ENCODE measurements around the gene ATP11A. TPM values are rescaled to one million over a fixed set of nuclear protein-coding genes. Genes with fewer than 3 reads are reported as not detected.

The ATP11A gene
- total RNA-seq, 1 experiment from 2014 or later, result 9.4 TPM

- Histone ChIP-seq H3K36me3 (ENCODE audit: insufficient read depth, low read length, poor library complexity, severe bottlenecking) (no peaks in the 10 kb centered on the region), H3K4me1 (ENCODE audit: insufficient read depth, low read length, poor library complexity, severe bottlenecking) (no peaks in the 10 kb centered on the region), H3K4me3 (ENCODE audit: low read depth, low read length, poor library complexity, severe bottlenecking) (no peak overlapping the region), H3K9me3 (ENCODE audit: low read depth, low read length, poor library complexity, severe bottlenecking) (peaks cover 7% of the 10 kb centered on the region), H3K27me3 (replicated peaks; ENCODE audit: insufficient read depth, low read depth, low read length, poor library complexity) (peaks cover 21% of the 10 kb centered on the region), H3K27ac (ENCODE audit: low read depth, low read length, poor library complexity, severe bottlenecking) (no peak overlapping the region)
- TF ChIP-seq, protein P1, sequence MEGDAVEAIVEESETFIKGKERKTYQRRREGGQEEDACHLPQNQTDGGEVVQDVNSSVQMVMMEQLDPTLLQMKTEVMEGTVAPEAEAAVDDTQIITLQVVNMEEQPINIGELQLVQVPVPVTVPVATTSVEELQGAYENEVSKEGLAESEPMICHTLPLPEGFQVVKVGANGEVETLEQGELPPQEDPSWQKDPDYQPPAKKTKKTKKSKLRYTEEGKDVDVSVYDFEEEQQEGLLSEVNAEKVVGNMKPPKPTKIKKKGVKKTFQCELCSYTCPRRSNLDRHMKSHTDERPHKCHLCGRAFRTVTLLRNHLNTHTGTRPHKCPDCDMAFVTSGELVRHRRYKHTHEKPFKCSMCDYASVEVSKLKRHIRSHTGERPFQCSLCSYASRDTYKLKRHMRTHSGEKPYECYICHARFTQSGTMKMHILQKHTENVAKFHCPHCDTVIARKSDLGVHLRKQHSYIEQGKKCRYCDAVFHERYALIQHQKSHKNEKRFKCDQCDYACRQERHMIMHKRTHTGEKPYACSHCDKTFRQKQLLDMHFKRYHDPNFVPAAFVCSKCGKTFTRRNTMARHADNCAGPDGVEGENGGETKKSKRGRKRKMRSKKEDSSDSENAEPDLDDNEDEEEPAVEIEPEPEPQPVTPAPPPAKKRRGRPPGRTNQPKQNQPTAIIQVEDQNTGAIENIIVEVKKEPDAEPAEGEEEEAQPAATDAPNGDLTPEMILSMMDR (conservative IDR thresholded peaks at IDR 0.05; ENCODE audit: low read depth, low read length), result no peak
- TF ChIP-seq EZH2 (IDR thresholded peaks at IDR 0.05; ENCODE audit: borderline replicate concordance, low read depth, low read length, poor library complexity, severe bottlenecking), result no peak
- intact Hi-C loops (cut with micrococcal nuclease; ENCODE audit: unreplicated experiment), result no loop called here
- ChIA-PET POLR2A (ENCODE audit: low non-redundant PET) (no interaction called here), CTCF (no interaction called here)
- DNase-seq (ENCODE audit: low spot score), result no peak
- no TSS peak for BruUV-seq (replicated peaks)
Measured at GRCh38 chr13:112905086-112905485, 215.2 kb downstream of the ATP11A start.

GRCh38 chr13:112905619-112905989 is 215.8 kb downstream of the ATP11A start:
- Histone ChIP-seq H3K4me1 (ENCODE audit: insufficient read depth, low read length, poor library complexity, severe bottlenecking) (no peaks in the 10 kb centered on the region), H3K27me3 (replicated peaks; ENCODE audit: insufficient read depth, low read depth, low read length, poor library complexity) (peaks cover 26% of the 10 kb centered on the region), H3K36me3 (ENCODE audit: insufficient read depth, low read length, poor library complexity, severe bottlenecking) (no peaks in the 10 kb centered on the region), H3K9me3 (ENCODE audit: low read depth, low read length, poor library complexity, severe bottlenecking) (peaks cover 7% of the 10 kb centered on the region), H3K4me3 (ENCODE audit: low read depth, low read length, poor library complexity, severe bottlenecking) (no peak overlapping the region), H3K27ac (ENCODE audit: low read depth, low read length, poor library complexity, severe bottlenecking) (no peak overlapping the region)
- DNase-seq (ENCODE audit: low spot score), result no peak
- intact Hi-C loops (cut with micrococcal nuclease; ENCODE audit: unreplicated experiment), result no loop called here
- BruUV-seq (replicated peaks), result no TSS peak
- POLR2A ChIA-PET (ENCODE audit: low non-redundant PET), result no interaction called here
- CTCF ChIA-PET, result no interaction called here
- no peak for TF ChIP-seq EZH2 (IDR thresholded peaks at IDR 0.05; ENCODE audit: borderline replicate concordance, low read depth, low read length, poor library complexity, severe bottlenecking)
- TF ChIP-seq, protein P1 (conservative IDR thresholded peaks at IDR 0.05; ENCODE audit: low read depth, low read length), result no peak

GRCh38 chr13:112905990-112906641 is 216.3 kb downstream of the ATP11A start:
- Histone ChIP-seq H3K4me1 (ENCODE audit: insufficient read depth, low read length, poor library complexity, severe bottlenecking) (no peaks in the 10 kb centered on the region), H3K36me3 (ENCODE audit: insufficient read depth, low read length, poor library complexity, severe bottlenecking) (no peaks in the 10 kb centered on the region), H3K27me3 (replicated peaks; ENCODE audit: insufficient read depth, low read depth, low read length, poor library complexity) (peaks cover 28% of the 10 kb centered on the region), H3K4me3 (ENCODE audit: low read depth, low read length, poor library complexity, severe bottlenecking) (no peak overlapping the region), H3K9me3 (ENCODE audit: low read depth, low read length, poor library complexity, severe bottlenecking) (peaks cover 7% of the 10 kb centered on the region), H3K27ac (ENCODE audit: low read depth, low read length, poor library complexity, severe bottlenecking) (no peak overlapping the region)
- ChIA-PET CTCF (no interaction called here), POLR2A (ENCODE audit: low non-redundant PET) (no interaction called here)
- TF ChIP-seq, protein P1 (conservative IDR thresholded peaks at IDR 0.05; ENCODE audit: low read depth, low read length), result no peak
- TF ChIP-seq EZH2 (IDR thresholded peaks at IDR 0.05; ENCODE audit: borderline replicate concordance, low read depth, low read length, poor library complexity, severe bottlenecking), result no peak
- BruUV-seq (replicated peaks), result no TSS peak
- no peak for DNase-seq (ENCODE audit: low spot score)
- intact Hi-C loops (cut with micrococcal nuclease; ENCODE audit: unreplicated experiment), result no loop called here
